Measurements from ENCODE around the gene CDK5. TPM values are rescaled to one million over a fixed set of nuclear protein-coding genes. Genes with fewer than 3 reads are reported as not detected.
A peak's percentile ranks its signal among the peaks of the same experiment; 100 is the strongest.

CDK5 gene
- total and polyA plus RNA-seq, 2 donors from 2014 or later = 9.1 to 21.5 TPM

- intact Hi-C loops (cut with DNase I) = no loop called here
- FAIRE-seq (no peak), DNase-seq (peak in 1 of 5 donors; percentile 77)
- peak overlapping the region in 2 of 3 donors; percentile 26 to 80 for H3K9ac ChIP-seq (ENCODE audit: low read length in 3 of 3)
- no peaks in the 10 kb centered on the region for H3K36me3 ChIP-seq (ENCODE audit: control insufficient read depth in 2 of 3, insufficient read depth in 3 of 3, low read length in 3 of 3)
- peak overlapping the region; percentile 88 to 89 for H3K27ac ChIP-seq (ENCODE audit: low read depth in 2 of 2, low read length in 2 of 2)
- no peak for TF ChIP-seq CTCF (IDR thresholded peaks at IDR 0.05; ENCODE audit: borderline replicate concordance, extremely low read depth, insufficient read depth)
- H3K27me3 ChIP-seq (ENCODE audit: control insufficient read depth, insufficient read depth, low read length) = no peaks in the 10 kb centered on the region
- no peaks in the 10 kb centered on the region for H3K9me3 ChIP-seq (ENCODE audit: control insufficient read depth in 2 of 3, insufficient read depth in 1 of 3, low read length in 3 of 3)
- peaks cover 0 to 28% (median 20%) of the 10 kb centered on the region in 3 donors for H3K4me1 ChIP-seq (ENCODE audit: control insufficient read depth in 2 of 3, insufficient read depth in 2 of 3, low read depth in 1 of 3, low read length in 3 of 3)
- peak overlapping the region; percentile 18 to 79 (median 28) for H3K4me3 ChIP-seq (ENCODE audit: low read length in 3 of 3)
Measured at GRCh38 chr7:151088019-151088855, 30.5 kb upstream of the CDK5 start.

- intact Hi-C loops (cut with DNase I) = no loop called here
- DNase-seq (peak in 4 of 5 donors; percentile 49 to 89 (median 74)), FAIRE-seq (no peak)
Measured at GRCh38 chr7:151087245-151088018, 29.7 kb upstream of the CDK5 start.

GRCh38 chr7:151086802-151087244 is 29.1 kb upstream of the CDK5 start:
- Histone ChIP-seq H3K27me3 (ENCODE audit: control insufficient read depth, insufficient read depth, low read length) (no peaks in the 10 kb centered on the region), H3K4me3 (ENCODE audit: low read length in 3 of 3) (peak overlapping the region; percentile 56 to 79 (median 73)), H3K9me3 (ENCODE audit: control insufficient read depth in 2 of 3, insufficient read depth in 1 of 3, low read length in 3 of 3) (no peaks in the 10 kb centered on the region), H3K27ac (ENCODE audit: low read depth in 2 of 2, low read length in 2 of 2) (peak overlapping the region; percentile 81 to 88), H3K36me3 (ENCODE audit: control insufficient read depth in 2 of 3, insufficient read depth in 3 of 3, low read length in 3 of 3) (no peaks in the 10 kb centered on the region), H3K4me1 (ENCODE audit: control insufficient read depth in 2 of 3, insufficient read depth in 2 of 3, low read depth in 1 of 3, low read length in 3 of 3) (peaks cover 0 to 38% (median 20%) of the 10 kb centered on the region in 3 donors), H3K9ac (ENCODE audit: low read length in 3 of 3) (peak overlapping the region in 2 of 3 donors; percentile 80 to 88)
- DNase-seq (peak in 4 of 5 donors; percentile 49 to 85 (median 68)), FAIRE-seq (no peak)
- intact Hi-C loops (cut with DNase I) = no loop called here
- no peak for TF ChIP-seq CTCF (IDR thresholded peaks at IDR 0.05; ENCODE audit: borderline replicate concordance, extremely low read depth, insufficient read depth)

More at GRCh38 chr7:151087245-151088018, 29.7 kb upstream of the CDK5 start:
- Histone ChIP-seq H3K9ac (ENCODE audit: low read length in 3 of 3) (peak overlapping the region in 2 of 3 donors; percentile 80 to 88), H3K27ac (ENCODE audit: low read depth in 2 of 2, low read length in 2 of 2) (peak overlapping the region; percentile 88 to 89), H3K4me1 (ENCODE audit: control insufficient read depth in 2 of 3, insufficient read depth in 2 of 3, low read depth in 1 of 3, low read length in 3 of 3) (peaks cover 0 to 32% (median 20%) of the 10 kb centered on the region in 3 donors), H3K4me3 (ENCODE audit: low read length in 3 of 3) (peak overlapping the region; percentile 56 to 79 (median 73)), H3K9me3 (ENCODE audit: control insufficient read depth in 2 of 3, insufficient read depth in 1 of 3, low read length in 3 of 3) (no peaks in the 10 kb centered on the region), H3K36me3 (ENCODE audit: control insufficient read depth in 2 of 3, insufficient read depth in 3 of 3, low read length in 3 of 3) (no peaks in the 10 kb centered on the region), H3K27me3 (ENCODE audit: control insufficient read depth, insufficient read depth, low read length) (no peaks in the 10 kb centered on the region)
- TF ChIP-seq CTCF (IDR thresholded peaks at IDR 0.05; ENCODE audit: borderline replicate concordance, extremely low read depth, insufficient read depth) = peak; percentile 10
